ENCODE measurements around the gene MRPL34. TPM values are rescaled to one million over a fixed set of nuclear protein-coding genes. Genes with fewer than 3 reads are reported as not detected.

The MRPL34 gene
- total and polyA plus RNA-seq, 9 of the 15 experiments (the other 6 are each of a cell fraction or from before 2014, with no cell fraction given): 11.5 to 256 (median 72.5) TPM

DNA sequence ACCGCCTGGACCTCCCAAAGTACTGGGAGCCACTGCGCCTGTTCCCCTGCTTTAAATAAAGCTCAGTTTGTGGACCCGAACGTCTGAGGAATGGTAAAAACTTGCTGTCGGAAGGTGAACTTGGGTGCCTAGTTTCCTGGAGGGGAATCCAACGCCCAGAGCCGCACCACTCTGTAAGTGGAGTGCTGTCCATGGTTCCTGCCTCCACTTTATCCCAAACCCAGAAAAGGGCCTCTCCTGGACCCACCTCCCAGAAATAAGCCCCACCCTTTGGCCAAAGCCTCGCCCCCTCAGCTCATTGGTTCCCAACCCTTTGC is 26.6 kb downstream of the MRPL34 start:
- H3K36me3 ChIP-seq (ENCODE audit: control insufficient read depth, insufficient read depth, low read length): peaks cover 7% of the 10 kb centered on the region; the same call in 1 of the 3 replicates
- H3K4me3 ChIP-seq: no peak overlapping the region
- ChIA-PET CTCF (ENCODE audit: low intra/inter-chr PET ratio) (no interaction called here), POLR2A (interaction anchor here (0.5 to 7.9 kb wide), 11 partner anchors 9 to 1055 kb away, joined by 3 to 78 read pairs (median 3); partner anchors contain the start of gene DDA1)
- intact Hi-C loops (cut with micrococcal nuclease): no loop called here
- FAIRE-seq (no peak), DNase-seq (ENCODE audit: extremely low read depth in 1 of 4, low spot score in 3 of 4) (no peak), ATAC-seq (no peak)
- WGBS (ENCODE audit: insufficient coverage, low coverage, missing lambda C conversion rate): 79% methylated on average over 8 of the region's 8 CpGs
- no peaks in the 10 kb centered on the region for H3K27me3 ChIP-seq (ENCODE audit: control insufficient read depth in 2 of 2, insufficient read depth in 2 of 2, low read length in 2 of 2)
- H3K4me2 ChIP-seq (ENCODE audit: insufficient read depth, low read length): no peak overlapping the region
- no peak overlapping the region for H3K9ac ChIP-seq (ENCODE audit: insufficient read depth in 1 of 2, low read depth in 2 of 2, low read length in 2 of 2)
- H2AFZ ChIP-seq (ENCODE audit: low read depth, low read length): no peak overlapping the region
- peaks cover 25 to 71% of the 10 kb centered on the region in 2 experiments; a peak in 4 of 5 replicates for H3K4me1 ChIP-seq (replicated peaks in 1 of 2; ENCODE audit: control insufficient read depth in 2 of 2, insufficient read depth in 2 of 2, low read length in 2 of 2)
- peaks cover 4% of the 10 kb centered on the region for H3K9me1 ChIP-seq (ENCODE audit: control insufficient read depth, insufficient read depth, low read length)
- peaks cover 8% of the 10 kb centered on the region; the same call in 1 of the 3 replicates for H3K79me2 ChIP-seq (ENCODE audit: control insufficient read depth, insufficient read depth, low read length)
- no peaks in the 10 kb centered on the region; the same call in 1 of the 2 replicates for H3K9me3 ChIP-seq (replicated peaks; ENCODE audit: control insufficient read depth, insufficient read depth, low read depth, low read length)
- no peak overlapping the region for H3K27ac ChIP-seq (ENCODE audit: extremely low read depth, low read depth, low read length)
- BruUV-seq (replicated peaks): no TSS peak
- in situ Hi-C loops (cut with MboI): no loop called here
- H4K20me1 ChIP-seq (replicated peaks; ENCODE audit: control insufficient read depth, insufficient read depth, low read length): no peaks in the 10 kb centered on the region; the same call in 1 of the 2 replicates
- TF ChIP-seq SLC30A9 (CRISPR knock-in tag; IDR thresholded peaks at IDR 0.05): no peak
- TF ChIP-seq, protein P1, sequence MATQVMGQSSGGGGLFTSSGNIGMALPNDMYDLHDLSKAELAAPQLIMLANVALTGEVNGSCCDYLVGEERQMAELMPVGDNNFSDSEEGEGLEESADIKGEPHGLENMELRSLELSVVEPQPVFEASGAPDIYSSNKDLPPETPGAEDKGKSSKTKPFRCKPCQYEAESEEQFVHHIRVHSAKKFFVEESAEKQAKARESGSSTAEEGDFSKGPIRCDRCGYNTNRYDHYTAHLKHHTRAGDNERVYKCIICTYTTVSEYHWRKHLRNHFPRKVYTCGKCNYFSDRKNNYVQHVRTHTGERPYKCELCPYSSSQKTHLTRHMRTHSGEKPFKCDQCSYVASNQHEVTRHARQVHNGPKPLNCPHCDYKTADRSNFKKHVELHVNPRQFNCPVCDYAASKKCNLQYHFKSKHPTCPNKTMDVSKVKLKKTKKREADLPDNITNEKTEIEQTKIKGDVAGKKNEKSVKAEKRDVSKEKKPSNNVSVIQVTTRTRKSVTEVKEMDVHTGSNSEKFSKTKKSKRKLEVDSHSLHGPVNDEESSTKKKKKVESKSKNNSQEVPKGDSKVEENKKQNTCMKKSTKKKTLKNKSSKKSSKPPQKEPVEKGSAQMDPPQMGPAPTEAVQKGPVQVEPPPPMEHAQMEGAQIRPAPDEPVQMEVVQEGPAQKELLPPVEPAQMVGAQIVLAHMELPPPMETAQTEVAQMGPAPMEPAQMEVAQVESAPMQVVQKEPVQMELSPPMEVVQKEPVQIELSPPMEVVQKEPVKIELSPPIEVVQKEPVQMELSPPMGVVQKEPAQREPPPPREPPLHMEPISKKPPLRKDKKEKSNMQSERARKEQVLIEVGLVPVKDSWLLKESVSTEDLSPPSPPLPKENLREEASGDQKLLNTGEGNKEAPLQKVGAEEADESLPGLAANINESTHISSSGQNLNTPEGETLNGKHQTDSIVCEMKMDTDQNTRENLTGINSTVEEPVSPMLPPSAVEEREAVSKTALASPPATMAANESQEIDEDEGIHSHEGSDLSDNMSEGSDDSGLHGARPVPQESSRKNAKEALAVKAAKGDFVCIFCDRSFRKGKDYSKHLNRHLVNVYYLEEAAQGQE (IDR thresholded peaks at IDR 0.05; ENCODE audit: borderline replicate concordance): peak; percentile 97
- TF ChIP-seq, protein P1 (CRISPR knock-in tag; IDR thresholded peaks at IDR 0.05; ENCODE audit: low read depth): peak; percentile 87
- no peak for TF ChIP-seq ATF3 (IDR thresholded peaks at IDR 0.05)
- TF ChIP-seq ATF3 (CRISPR knock-in tag; conservative IDR thresholded peaks at IDR 0.05): 0 out of 2 replicates have a peak, but pooled peaks have one; percentile 24
- no peak for TF ChIP-seq ZNF3 (CRISPR knock-in tag; IDR thresholded peaks at IDR 0.05)

All from K562 (cell line).